A549 treated with RU486 at 1 μM for 4 hours (cell line): ENCODE measurements around the gene GNB1L. TPM values are rescaled to one million over a fixed set of nuclear protein-coding genes. Genes with fewer than 3 reads are reported as not detected.

Experiments used
- total RNA-seq: library from RNA; stranded (reverse); fragments of 200-300 nt; extraction: Qiagen RNA extraction; gene quantifications from 5 replicates; pipeline ENCODE4 v1.2.3, GENCODE V29; 2022; ENCODE audit warnings: low read depth

Gene GNB1L, protein sequence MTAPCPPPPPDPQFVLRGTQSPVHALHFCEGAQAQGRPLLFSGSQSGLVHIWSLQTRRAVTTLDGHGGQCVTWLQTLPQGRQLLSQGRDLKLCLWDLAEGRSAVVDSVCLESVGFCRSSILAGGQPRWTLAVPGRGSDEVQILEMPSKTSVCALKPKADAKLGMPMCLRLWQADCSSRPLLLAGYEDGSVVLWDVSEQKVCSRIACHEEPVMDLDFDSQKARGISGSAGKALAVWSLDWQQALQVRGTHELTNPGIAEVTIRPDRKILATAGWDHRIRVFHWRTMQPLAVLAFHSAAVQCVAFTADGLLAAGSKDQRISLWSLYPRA
- total RNA-seq, result 10.4 to 18.8 TPM (median 17.4 TPM) in 5 replicates

DNA sequence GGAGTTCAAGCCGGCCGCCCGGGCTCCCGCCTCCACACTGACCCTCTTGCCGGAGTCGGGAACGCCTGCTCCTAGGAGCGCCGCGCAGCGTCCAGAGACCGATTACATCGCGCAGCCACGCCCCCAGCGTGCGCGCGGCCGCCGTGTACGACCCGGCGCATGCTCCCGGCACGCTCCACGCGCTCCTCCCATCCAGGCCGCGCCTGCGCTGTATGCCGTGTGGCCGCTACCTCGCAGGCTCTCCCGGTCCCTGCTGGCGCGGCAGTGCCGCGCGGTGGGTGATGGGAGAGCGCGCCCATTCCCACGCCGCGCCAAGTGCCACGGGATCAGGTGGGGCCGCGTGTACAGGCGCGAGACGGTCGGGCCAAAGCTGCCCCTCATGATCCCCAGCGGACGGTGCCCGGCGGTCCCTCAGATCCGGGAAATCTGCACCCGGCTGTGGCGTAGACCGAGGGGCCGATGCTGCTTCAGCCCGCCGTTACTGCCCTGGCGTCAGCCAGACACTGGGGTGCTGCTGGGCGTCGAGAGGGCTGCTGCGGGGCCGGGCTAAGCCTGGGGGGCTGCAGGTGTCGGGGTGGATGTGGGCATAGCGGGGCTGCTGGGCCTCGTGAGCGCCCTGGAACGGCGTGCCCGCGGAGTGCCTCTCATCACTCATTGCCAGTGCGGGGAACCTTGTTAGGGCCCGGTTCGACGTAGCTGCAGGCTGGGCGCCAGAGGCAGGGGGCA is at the start of gene GNB1L, which contains the start of gene RTL10:
Gene GNB1L (minus strand): TSS at position 97 of the 726 bp plus-strand sequence. CDS start 33,519 bp downstream, outside the sequence.
Gene RTL10 (minus strand): TSS at position 97 of the 726 bp plus-strand sequence. CDS start 2,613 bp downstream, outside the sequence.

DNA sequence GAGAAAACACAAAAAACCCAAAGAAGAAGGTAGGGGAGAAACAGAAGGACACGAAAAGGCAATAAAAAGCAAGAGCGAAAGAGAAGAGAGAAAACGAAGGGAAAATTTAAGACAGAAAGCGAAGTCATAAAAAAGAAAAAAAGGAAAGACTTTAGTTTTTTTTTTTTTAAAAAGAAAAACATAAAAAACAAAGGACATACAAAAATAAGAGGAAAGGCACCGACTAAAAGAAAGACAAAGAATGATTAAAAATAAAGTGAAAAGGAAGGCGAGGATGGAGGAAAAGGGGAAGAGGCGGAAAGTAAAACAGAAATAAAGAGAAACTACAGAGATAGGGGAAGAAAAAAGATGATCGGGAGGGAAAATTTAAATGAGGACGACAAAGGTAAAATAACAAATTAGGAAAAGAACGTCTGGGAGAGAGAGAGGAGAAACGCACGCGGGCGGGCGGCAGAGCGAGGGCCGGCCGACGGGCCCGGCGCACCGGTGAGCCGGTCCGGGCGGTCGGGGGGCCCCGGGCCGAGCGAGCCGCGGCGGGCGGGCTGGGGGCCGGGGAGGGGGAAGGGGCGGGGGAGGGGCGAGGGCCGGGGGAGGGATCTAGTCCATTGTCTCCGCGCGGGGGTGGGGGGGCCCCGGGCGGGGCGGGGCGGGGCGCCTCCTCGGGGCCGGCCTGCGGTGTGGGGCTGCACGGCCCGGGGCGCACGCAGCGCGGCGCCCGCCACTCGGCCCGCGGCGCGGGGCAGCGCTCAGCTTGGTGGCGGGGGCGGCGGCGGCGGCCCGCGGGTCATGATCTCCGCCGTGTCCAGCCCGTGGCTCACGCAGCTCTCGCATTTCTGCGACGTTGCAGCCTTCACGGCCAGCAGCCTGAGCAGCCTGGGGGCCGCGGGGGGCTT is 94.4 kb downstream of the GNB1L start, which contains the start of gene TBX1:
Gene TBX1 (plus strand): TSS at position 721 of the 893 bp plus-strand sequence. CDS start 66 bp downstream, at position 787.

Other genes with a start within 250 kb of the GNB1L start
- gene SEPTIN5, start 140.4 kb downstream of the GNB1L start, total RNA-seq, result 7.2 to 9.9 TPM (median 9.1 TPM) in 5 replicates
- gene GP1BB, start 131.3 kb downstream of the GNB1L start, total RNA-seq, result 0.58 to 1.7 TPM (median 1.3 TPM) in 5 replicates
- 2.8 to 5.1 TPM (median 4.1 TPM) in 5 replicates for gene TBX1, start 94.1 kb downstream of the GNB1L start, total RNA-seq
- 5.2 to 8.8 TPM (median 6.5 TPM) in 5 replicates for gene RTL10, start within 50 bp of the GNB1L start, total RNA-seq
- gene COMT, start 86.9 kb upstream of the GNB1L start, total RNA-seq, result 113 to 170 TPM (median 156 TPM) in 5 replicates
- 25.6 to 39.2 TPM (median 34.1 TPM) in 5 replicates for gene TXNRD2, start 86.9 kb upstream of the GNB1L start, total RNA-seq
- 1.1 to 3.5 TPM (median 1.9 TPM) in 5 replicates for gene ARVCF, start 161.9 kb upstream of the GNB1L start, total RNA-seq
- 11.5 to 15.5 TPM (median 13.7 TPM) in 5 replicates for gene TANGO2, start 166.2 kb upstream of the GNB1L start, total RNA-seq
- gene DGCR8, start 225.4 kb upstream of the GNB1L start, total RNA-seq, result 18.2 to 20.3 TPM (median 19.3 TPM) in 5 replicates